B cell (primary cell): ENCODE results near the gene MAP3K4. TPM values are rescaled to one million over a fixed set of nuclear protein-coding genes. Genes with fewer than 3 reads are reported as not detected.

Experiments used
- ATAC-seq: fragments of 200-7000 bp; cut with Tn5 transposase; one replicate; pipeline ENCODE4 v1.10.0; 2021; ENCODE audit warnings: low read depth, mild to moderate bottlenecking, moderate number of reproducible peaks, moderate library complexity
- CTCF ChIA-PET: fragments of 350-600 bp; sonication (Branson Sonifier 250); formaldehyde crosslinking; loops from one replicate; lab custom pipeline; 2021; ENCODE audit warnings: antibody characterized with exemption, inconsistent platforms; lab: Charles Lee
- POLR2A ChIA-PET: fragments of 350-600 bp; sonication (Branson Sonifier 250); formaldehyde crosslinking; loops from one replicate; lab custom pipeline; 2021; ENCODE audit warnings: antibody characterized with exemption; lab: Charles Lee
- DNase-seq: peaks from one replicate; pipeline ENCODE4 v3.0.0; 2013
- H2AFZ ChIP-seq: 2 replicates; pipeline ENCODE4 v1.6.1; 2012; ENCODE audit warnings: mild to moderate bottlenecking, low read depth, low read length; ENCODE audit not compliant: insufficient read depth, poor library complexity, severe bottlenecking
- H3K27ac ChIP-seq, 2 donors: 1 replicate in 1 of 2; 2 replicates in 1 of 2; pipeline ENCODE4 v1.5.1; 2012 to 2013; ENCODE audit warnings: low read length in 2 of 2, mild to moderate bottlenecking in 2 of 2, moderate library complexity in 1 of 2
- H3K27me3 ChIP-seq, 4 experiments: fragments of 200-600 bp in 1 of 4; sonication (generic) in 1 of 4; replicated peaks in 1 of 4; 1 replicate in 2 of 4; 2 replicates in 2 of 4; pipeline versions ENCODE4 v1.6.1 to v1.7.0; 2013 to 2016; ENCODE audit warnings: low read length in 3 of 4, mild to moderate bottlenecking in 2 of 4, mixed read lengths in 1 of 4, moderate library complexity in 1 of 4; ENCODE audit not compliant: insufficient read depth in 4 of 4, control insufficient read depth in 3 of 4; ENCODE audit errors: control extremely low read depth in 1 of 4
- H3K36me3 ChIP-seq, 2 experiments: replicated peaks in 1 of 2; 1 replicate in 1 of 2; 2 replicates in 1 of 2; pipeline versions ENCODE4 v1.6.1 to v1.7.1; 2013; ENCODE audit warnings: low read length in 1 of 2; ENCODE audit not compliant: insufficient read depth in 2 of 2, control insufficient read depth in 1 of 2; ENCODE audit errors: control extremely low read depth in 1 of 2, extremely low read depth in 1 of 2
- H3K4me1 ChIP-seq, 2 donors: fragments of 200-600 bp in 1 of 2; sonication (generic) in 1 of 2; 1 replicate in 1 of 2; 2 replicates in 1 of 2; pipeline versions ENCODE4 v1.5.1 to v1.6.1; 2013 to 2017; ENCODE audit warnings: low read length in 2 of 2; ENCODE audit not compliant: control insufficient read depth in 2 of 2, insufficient read depth in 2 of 2
- H3K4me2 ChIP-seq: replicated peaks from 2 replicates; pipeline ENCODE3; 2012; ENCODE audit warnings: mild to moderate bottlenecking, low read depth, low read length; ENCODE audit not compliant: poor library complexity, severe bottlenecking
- H3K4me3 ChIP-seq, 5 experiments: fragments of 200-600 bp in 1 of 5; sonication (generic) in 1 of 5; 1 replicate in 3 of 5; 2 replicates in 2 of 5; pipeline versions ENCODE4 v1.5.1 to v1.7.0; 2011 to 2016; ENCODE audit warnings: low read length in 4 of 5, mild to moderate bottlenecking in 4 of 5, low read depth in 2 of 5, control low read depth in 1 of 5, moderate library complexity in 1 of 5; ENCODE audit not compliant: insufficient read depth in 1 of 5; ENCODE audit errors: control extremely low read depth in 1 of 5, extremely low read depth in 1 of 5
- H3K79me2 ChIP-seq: fragments of 200-600 bp; sonication (generic); one replicate; pipeline ENCODE4 v1.6.0; 2016; ENCODE audit warnings: low read length; ENCODE audit not compliant: control insufficient read depth, insufficient read depth
- H3K9ac ChIP-seq: fragments of 200-600 bp; sonication (generic); 2 replicates; pipeline ENCODE4 v1.6.1; 2017; ENCODE audit warnings: mild to moderate bottlenecking, low read length, moderate library complexity
- H3K9me3 ChIP-seq, 3 donors: one replicate each; pipeline versions ENCODE4 v1.6.1 to v1.7.1; 2013; ENCODE audit warnings: low read length in 2 of 3; ENCODE audit not compliant: control insufficient read depth in 2 of 3, insufficient read depth in 1 of 3; ENCODE audit errors: control extremely low read depth in 1 of 3
- H4K20me1 ChIP-seq: 2 replicates; pipeline ENCODE4 v1.6.0; 2012; ENCODE audit warnings: mild to moderate bottlenecking, low read length; ENCODE audit not compliant: insufficient read depth, control insufficient read depth, poor library complexity, severe bottlenecking
- H3K27ac Mint-ChIP-seq: one replicate; pipeline ENCODE4 v1.8.0; 2021; ENCODE audit warnings: mixed read lengths
- H3K27me3 Mint-ChIP-seq: one replicate; pipeline ENCODE4 v1.8.0; 2021; ENCODE audit warnings: mixed read lengths
- H3K4me1 Mint-ChIP-seq: one replicate; pipeline ENCODE4 v1.8.0; 2021; ENCODE audit warnings: mixed read lengths
- H3K4me3 Mint-ChIP-seq: one replicate; pipeline ENCODE4 v1.8.0; 2021; ENCODE audit warnings: mixed read lengths
- H3K9me3 Mint-ChIP-seq: one replicate; pipeline ENCODE4 v1.8.0; 2022; ENCODE audit warnings: mixed read lengths; ENCODE audit not compliant: insufficient read depth
- CTCF ChIP-seq: fragments of 200-600 bp; IDR thresholded peaks from one replicate; pipeline ENCODE4 v1.8.0; 2022; ENCODE audit warnings: antibody characterized with exemption, mild to moderate bottlenecking
- EZH2 ChIP-seq: IDR thresholded peaks from 2 replicates; pipeline ENCODE4 v1.6.1; 2012; ENCODE audit warnings: borderline replicate concordance, low read depth, mild to moderate bottlenecking, moderate library complexity, low read length; ENCODE audit not compliant: insufficient read depth, poor library complexity, severe bottlenecking
- WGBS: methylation state at CpG from one replicate; pipeline ENCODE4 v1.1.5; 2013; ENCODE audit warnings: missing lambda C conversion rate; ENCODE audit not compliant: insufficient coverage; 5-methylcytosine and 5-hydroxymethylcytosine counted together
- intact Hi-C: fragments of 100-400 bp; cut with micrococcal nuclease; formaldehyde crosslinking; loops from one replicate; pipeline ENCODE4 v1.10.0; 2022
- polyA plus RNA-seq: library from polyadenylated mRNA; depleted of rRNA; stranded (reverse); fragments of >200 nt; gene quantifications from 2 replicates; pipeline ENCODE4 v1.2.3, GENCODE V29; 2012
- total RNA-seq, 2 donors: library from RNA; stranded (reverse); fragments of 120-200 nt in 1 of 2; gene quantifications; 1 replicate in 1 of 2; 2 replicates in 1 of 2; pipeline versions ENCODE4 v1.2.3 to v1.2.4, GENCODE V29; 2013 to 2022

MAP3K4 gene
- total and polyA plus RNA-seq, 2 donors (not counting 1 experiment from before 2014, with no cell fraction given): 24.4 to 105 TPM

GRCh38 chr6:161142957-161143296 lies 151.4 kb downstream of the MAP3K4 start:
- H3K27me3 Mint-ChIP-seq: no peaks in the 10 kb centered on the region
- no peak for DNase-seq
- TF ChIP-seq CTCF (no peak), EZH2 (no peak)
- ATAC-seq: no peak
- Histone ChIP-seq H3K9ac (no peak overlapping the region), H3K27me3 (no peaks in the 10 kb centered on the region), H3K4me3 (no peak overlapping the region), H3K4me2 (no peak overlapping the region), H2AFZ (no peak overlapping the region), H3K9me3 (no peaks in the 10 kb centered on the region), H3K36me3 (no peaks in the 10 kb centered on the region), H3K27ac (no peak overlapping the region), H4K20me1 (no peaks in the 10 kb centered on the region), H3K79me2 (no peaks in the 10 kb centered on the region), H3K4me1 (no peaks in the 10 kb centered on the region)
- no peaks in the 10 kb centered on the region for H3K9me3 Mint-ChIP-seq
- H3K27ac Mint-ChIP-seq: no peak overlapping the region
- H3K4me1 Mint-ChIP-seq: no peaks in the 10 kb centered on the region
- no peak overlapping the region for H3K4me3 Mint-ChIP-seq
- ChIA-PET CTCF (no interaction called here), POLR2A (no interaction called here)
- 97% methylated on average over 3 of the region's 5 CpGs for WGBS
- intact Hi-C loops: no loop called here

GRCh38 chr6:161143663-161144430 lies 152.3 kb downstream of the MAP3K4 start:
- POLR2A ChIA-PET: no interaction called here
- no peaks in the 10 kb centered on the region for H3K27me3 Mint-ChIP-seq
- Histone ChIP-seq H3K79me2 (no peaks in the 10 kb centered on the region), H3K4me2 (no peak overlapping the region), H3K4me3 (no peak overlapping the region), H3K9me3 (no peaks in the 10 kb centered on the region), H3K9ac (no peak overlapping the region), H3K36me3 (no peaks in the 10 kb centered on the region), H3K4me1 (no peaks in the 10 kb centered on the region), H3K27me3 (no peaks in the 10 kb centered on the region), H4K20me1 (no peaks in the 10 kb centered on the region), H3K27ac (no peak overlapping the region), H2AFZ (no peak overlapping the region)
- H3K9me3 Mint-ChIP-seq: no peaks in the 10 kb centered on the region
- ATAC-seq (no peak), DNase-seq (no peak)
- TF ChIP-seq CTCF (no peak), EZH2 (no peak)
- no peak overlapping the region for H3K27ac Mint-ChIP-seq
- CTCF ChIA-PET: no interaction called here
- H3K4me3 Mint-ChIP-seq: no peak overlapping the region
- intact Hi-C loops: no loop called here
- WGBS: 92% methylated on average over 8 of the region's 11 CpGs
- H3K4me1 Mint-ChIP-seq: no peaks in the 10 kb centered on the region
